Measurements from ENCODE around the gene EFHD2.
A peak's percentile ranks its signal among the peaks of the same experiment; 100 is the strongest.
"Not testable (repeated sequence)": the region's sequence is repeated elsewhere in the genome, so short reads cannot be mapped to it uniquely, and the experiment has no call there.

Gene EFHD2

DNA sequence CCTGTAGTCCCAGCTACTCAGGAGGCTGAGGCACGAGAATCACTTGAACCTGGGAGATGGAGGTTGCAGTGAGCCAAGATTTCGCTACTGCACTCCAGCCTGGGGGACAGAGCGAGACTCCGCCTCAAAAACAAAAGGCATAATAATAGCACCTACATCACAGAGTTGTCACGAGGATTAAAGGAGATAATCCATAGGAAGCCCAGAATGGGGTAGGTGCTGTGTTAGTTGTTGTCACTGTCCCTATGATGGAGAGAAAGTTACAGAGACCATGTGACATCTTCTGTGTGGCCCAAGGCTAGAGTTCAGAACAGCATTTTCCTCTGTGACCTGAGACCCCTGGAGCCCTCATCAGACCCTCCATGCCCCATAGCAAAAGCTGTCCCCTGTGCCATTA, 54.2 kb downstream of the EFHD2 start:
- not testable (repeated sequence) for DNase-seq (ENCODE audit: low read depth); H3K4me3 ChIP-seq (ENCODE audit: low read depth, low read length)

DNA sequence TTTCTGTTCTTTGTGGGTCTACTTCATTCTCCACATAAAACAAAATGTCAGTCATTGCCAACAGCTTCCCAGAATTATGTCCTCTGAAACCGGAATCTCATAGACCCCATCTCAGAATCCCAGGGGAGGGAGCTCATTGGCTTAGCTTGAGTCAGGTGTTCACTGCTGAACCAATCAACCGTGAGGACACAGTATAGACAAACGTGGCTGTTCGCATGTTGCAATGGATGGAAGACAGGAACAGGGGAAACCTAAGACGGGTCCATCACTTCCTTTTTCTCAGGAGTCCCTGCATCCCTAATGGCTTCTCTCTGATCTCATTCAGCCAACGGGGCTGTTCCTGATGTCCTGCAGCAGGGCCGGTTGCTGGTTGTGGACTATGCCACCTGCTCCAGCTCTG, 56.0 kb downstream of the EFHD2 start:
- no peak overlapping the region for H3K4me3 ChIP-seq (ENCODE audit: low read depth, low read length)
- no peak for DNase-seq (ENCODE audit: low read depth)

DNA sequence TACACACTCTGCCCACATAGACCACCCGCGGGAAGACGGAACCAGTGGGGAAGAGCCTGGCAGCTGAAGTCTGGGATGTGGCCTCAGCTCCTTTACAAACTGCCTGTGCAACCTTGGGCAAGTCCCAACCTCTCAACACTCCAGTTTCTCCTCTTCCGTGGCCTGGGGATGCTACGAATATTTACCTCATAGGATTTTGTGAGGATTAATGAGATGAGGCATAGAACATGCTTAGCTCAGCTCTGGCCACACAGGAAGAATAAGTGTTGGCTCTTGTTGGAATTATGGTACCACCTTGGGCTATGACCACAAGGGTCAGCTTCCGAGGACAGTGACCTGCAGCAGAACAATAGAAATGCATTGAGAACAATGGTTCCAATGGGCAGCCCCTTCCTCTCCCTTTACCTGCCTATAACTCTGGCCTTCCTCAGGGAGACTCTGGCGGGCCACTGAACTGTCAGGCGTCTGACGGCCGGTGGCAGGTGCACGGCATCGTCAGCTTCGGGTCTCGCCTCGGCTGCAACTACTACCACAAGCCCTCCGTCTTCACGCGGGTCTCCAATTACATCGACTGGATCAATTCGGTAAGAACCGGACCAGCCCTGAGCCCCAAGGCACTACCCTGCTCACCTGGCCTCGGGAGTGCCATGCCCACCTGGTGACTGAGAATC, 57.4 kb downstream of the EFHD2 start:
- H3K4me3 ChIP-seq (ENCODE audit: low read depth, low read length); DNase-seq (ENCODE audit: low read depth): not testable (repeated sequence)

DNA sequence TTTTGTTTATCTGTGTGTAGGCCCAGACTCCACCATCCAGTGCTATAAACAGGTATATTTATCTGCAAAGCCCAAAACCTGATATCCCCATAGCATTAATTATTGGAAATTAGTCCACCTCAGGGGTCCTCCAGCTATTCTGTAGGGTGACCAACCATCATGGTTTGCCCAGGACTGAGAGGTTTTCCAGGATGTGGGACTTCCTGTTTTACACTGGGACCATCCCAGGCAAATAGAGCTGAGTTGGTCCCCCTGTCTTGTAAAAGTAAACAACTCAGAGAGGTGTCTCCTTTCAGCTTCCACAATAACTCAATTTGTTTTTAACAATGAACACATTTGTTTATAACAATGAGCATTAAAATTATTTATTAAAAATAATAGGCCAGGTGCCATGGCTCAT, 58.5 kb downstream of the EFHD2 start:
- DNase-seq (ENCODE audit: low read depth), result no peak
- H3K4me3 ChIP-seq (ENCODE audit: low read depth, low read length), result no peak overlapping the region

DNA sequence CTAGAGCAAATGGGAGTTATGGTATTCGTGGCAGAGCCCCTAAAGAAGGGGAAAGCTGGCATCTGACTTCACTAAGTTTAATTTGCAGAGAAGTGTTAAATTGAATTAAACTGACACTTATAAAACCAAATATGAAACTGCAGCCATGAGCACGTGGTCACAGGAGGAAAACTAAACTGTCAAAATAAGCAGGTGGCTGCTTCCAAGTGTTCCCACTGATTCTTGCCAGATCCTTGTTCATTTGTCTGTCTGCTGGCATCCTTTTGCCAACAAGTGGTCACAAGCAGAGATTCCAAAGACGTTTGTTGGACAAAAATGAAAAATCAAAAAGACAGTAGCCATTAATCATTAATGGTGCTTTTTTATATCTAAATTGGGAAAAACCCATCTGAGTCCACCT, 59.7 kb downstream of the EFHD2 start:
- H3K4me3 ChIP-seq (ENCODE audit: low read depth, low read length), result no peak overlapping the region
- DNase-seq (ENCODE audit: low read depth), result no peak

DNA sequence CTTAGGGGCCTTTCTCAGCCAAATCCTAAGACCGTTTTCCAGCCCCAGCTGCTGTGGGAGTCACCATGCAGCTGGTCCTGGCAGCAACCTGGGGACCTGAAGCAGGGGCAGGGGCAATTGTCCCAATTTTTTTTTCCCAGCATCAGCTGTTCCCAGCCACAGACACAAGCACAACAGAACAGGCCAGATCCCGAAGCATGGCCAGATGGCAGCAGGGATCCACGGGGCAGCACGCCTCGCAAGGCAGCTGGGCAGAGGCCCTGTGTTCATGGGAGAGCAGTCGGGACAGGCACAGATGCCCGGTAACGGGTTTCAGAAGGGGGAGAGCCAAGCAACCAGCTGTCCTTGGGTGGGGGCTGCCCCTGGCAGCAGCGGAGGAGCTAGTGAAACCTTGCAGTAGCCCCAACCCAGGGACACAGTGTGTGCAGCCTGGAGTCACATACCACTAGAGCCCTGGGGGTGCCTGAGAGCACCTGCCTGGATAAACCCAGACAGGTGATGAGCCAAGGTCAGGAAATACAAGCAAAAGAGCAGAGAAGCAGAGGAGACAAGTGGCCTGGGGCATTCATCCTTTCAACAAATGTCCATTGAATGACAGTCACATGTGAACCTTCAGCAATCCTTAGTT, 60.2 kb downstream of the EFHD2 start:
- DNase-seq (ENCODE audit: low read depth), result peak; percentile 46
- not testable (repeated sequence) for H3K4me3 ChIP-seq (ENCODE audit: low read depth, low read length)

DNA sequence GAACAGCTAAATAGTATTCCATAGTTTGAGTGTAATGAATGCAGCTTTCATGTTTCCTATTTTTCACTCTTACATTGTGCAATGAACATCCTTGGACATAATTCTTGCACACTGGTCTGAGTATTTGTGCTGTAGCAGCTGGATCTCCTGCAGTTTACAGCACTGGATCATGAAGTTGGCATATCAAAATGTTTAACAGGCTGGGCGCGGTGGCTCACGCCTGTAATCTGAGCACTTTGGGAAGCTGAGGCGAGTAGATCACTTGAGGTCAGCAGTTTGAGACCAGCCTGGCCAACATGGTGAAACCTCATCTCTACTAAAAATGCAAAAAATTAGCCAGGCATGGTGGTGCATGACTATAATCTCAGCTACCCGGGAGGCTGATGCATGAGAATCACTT, 61.4 kb downstream of the EFHD2 start:
- DNase-seq (ENCODE audit: low read depth); H3K4me3 ChIP-seq (ENCODE audit: low read depth, low read length): not testable (repeated sequence)

DNA sequence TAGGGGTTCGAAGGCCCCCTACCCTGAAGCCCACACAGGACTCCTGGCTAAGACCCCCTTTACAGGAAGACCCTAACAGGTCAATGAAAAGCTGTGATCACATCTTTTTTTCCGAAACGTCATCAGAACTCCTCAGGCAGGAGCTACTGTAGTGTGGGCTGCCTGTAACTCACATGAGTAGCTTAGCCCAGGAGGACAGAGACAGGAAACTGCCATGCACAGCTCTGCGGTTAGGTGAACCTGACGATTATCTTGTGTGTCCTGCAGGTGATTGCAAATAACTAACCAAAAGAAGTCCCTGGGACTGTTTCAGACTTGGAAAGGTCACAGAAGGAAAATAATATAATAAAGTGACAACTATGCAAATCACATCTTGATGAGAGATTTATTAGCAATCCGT, 62.0 kb downstream of the EFHD2 start:
- H3K4me3 ChIP-seq (ENCODE audit: low read depth, low read length); DNase-seq (ENCODE audit: low read depth): not testable (repeated sequence)

DNA sequence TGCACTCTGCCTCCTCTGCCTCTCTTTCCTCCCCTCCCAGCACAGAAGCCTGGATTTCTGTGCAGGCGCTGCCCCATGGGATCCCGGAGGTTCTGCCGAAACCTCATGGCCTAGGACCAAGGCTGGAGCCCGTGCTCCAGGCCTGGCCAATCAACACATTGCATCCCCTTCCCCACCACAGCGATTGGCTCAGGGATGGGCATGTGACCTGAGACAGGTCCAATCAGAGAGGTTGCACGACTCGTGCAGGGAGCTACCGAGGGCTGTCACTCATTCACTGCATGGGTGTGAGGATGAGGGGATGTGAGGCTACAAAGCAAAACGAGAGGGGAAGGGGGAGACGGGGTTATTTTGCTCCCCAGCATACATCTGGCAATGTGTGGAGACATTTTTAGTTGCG, 62.9 kb downstream of the EFHD2 start:
- DNase-seq (ENCODE audit: low read depth), result no peak
- no peak overlapping the region for H3K4me3 ChIP-seq (ENCODE audit: low read depth, low read length)

DNA sequence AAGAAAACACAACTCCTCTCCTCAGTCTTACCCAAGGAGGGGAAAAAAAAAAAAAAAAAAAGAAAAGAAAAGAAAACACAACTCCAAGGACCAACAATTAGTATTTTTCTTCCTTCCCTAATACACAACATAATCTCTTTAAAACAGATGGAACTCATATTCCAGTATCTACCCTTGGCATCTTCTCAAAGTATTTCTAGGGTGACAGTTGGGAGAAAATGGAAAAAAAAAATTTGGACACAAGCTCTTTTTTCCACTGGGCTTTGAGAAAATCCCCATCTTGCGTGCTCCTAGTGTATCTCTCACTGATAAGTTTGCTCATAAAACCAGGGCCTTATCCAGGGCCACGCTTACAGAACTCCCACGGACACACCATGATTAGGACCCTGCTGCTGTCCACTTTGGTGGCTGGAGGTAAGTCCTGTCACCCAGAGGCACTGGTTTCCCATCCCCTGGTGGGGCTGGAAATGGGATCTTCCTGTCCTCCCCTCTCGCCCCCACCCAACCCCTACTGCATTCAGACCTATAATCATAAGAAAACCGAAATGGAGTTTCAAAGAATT, 66.1 kb downstream of the EFHD2 start, which contains the start of gene CELA2B:
Gene CELA2B (plus strand): TSS at position 353 of the 563 bp plus-strand sequence. CDS start 22 bp downstream, at position 375.
- DNase-seq (ENCODE audit: low read depth), result no peak
- H3K4me3 ChIP-seq (ENCODE audit: low read depth, low read length), result no peak within 1 kb of the TSS

DNA sequence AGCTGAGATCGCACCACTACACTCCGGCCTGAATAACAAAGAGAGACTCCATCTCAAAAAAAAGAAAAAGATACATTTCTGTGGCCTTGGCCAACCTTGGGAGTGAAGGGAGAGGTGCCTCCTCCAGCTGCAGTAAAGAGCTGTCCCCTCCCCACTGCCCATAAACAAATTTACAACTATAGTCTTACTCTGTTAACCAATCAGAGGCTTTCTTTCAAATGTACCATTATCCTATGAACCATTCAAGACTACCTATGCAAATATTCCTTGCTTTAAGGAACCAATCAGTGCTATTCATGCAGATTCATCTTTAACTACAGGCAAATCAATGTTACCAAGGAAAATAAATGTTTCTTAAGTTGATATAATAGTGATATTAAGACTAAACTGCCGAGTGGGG, 67.2 kb downstream of the EFHD2 start:
- no peak for DNase-seq (ENCODE audit: low read depth)
- no peak overlapping the region for H3K4me3 ChIP-seq (ENCODE audit: low read depth, low read length)

DNA sequence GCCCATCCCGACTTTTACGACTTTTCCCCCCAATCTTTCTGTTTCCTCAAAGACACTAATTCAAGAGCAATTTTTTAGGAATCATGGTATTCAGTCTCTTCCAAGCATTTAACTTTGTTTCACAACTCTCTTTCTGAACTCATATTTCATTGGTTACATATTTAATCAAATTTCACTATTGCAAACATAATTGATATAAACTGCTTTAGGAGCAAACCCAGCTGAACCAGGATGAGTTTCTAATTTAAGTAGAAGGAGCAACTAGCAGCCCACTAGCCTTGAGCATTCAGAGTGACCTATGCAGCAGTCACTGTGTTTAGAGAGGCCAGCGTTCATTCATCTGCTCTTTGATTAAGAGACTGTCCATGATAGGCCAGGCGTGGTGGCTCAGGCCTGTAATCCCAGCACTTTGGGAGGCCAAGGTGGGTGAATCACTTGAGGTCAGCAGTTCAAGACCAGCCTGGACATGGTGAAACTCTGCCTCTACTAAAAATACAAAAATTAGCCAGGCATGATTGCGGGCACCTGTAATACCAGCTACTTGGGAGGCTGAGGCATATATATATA, 68.0 kb downstream of the EFHD2 start:
- DNase-seq (ENCODE audit: low read depth), result no peak
- H3K4me3 ChIP-seq (ENCODE audit: low read depth, low read length), result no peak overlapping the region

Measured in skeletal muscle cell (primary cell).